Right kidney (tissue), 9 donors: Measurements from ENCODE around the gene GOLGA6C.
"Not testable (repeated sequence)": the region's sequence is repeated elsewhere in the genome, so short reads cannot be mapped to it uniquely, and the experiment has no call there.

ENCODE experiments used
- DNase-seq: peaks from one replicate; pipeline ENCODE4 v3.0.0-alpha.2; 2016
- long read RNA-seq, 8 donors: transcript quantifications; one replicate each; lab custom pipeline, GENCODE V29; 2026

GOLGA6C gene
- long read RNA-seq, donor 1, result 0 reads
- long read RNA-seq, donor 2, result 0 reads
- long read RNA-seq, donor 3, result 0 reads
- long read RNA-seq, donor 4, result 0 reads
- long read RNA-seq, donor 5, result 0 reads
- long read RNA-seq, donor 6, result 0 reads
- long read RNA-seq, donor 7, result 0 reads
- long read RNA-seq, donor 8, result 0 reads

DNA sequence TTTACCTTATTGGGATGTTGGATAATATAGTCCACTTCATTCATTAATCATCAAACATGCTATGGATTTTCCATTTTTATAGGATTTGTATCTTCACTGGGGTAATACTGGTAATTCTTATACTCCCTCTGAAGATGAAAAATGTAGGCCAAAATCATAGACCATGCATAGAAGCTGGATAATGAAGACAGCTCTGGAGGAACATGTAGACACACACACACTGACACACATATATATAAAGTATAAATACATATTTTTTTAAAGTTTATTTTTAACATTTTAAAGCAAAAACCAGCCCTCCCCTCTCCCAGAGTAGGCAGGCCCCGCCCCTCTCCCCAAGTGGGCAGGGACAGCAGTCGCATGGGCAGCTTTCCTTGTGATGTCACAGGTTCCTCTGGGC lies at the start of gene GOLGA6C:
GOLGA6C (plus strand) TSS at position 301 of the 400 bp plus-strand sequence. CDS start 265 bp downstream, outside the sequence.
- DNase-seq, result not testable (repeated sequence)

- DNase-seq, result no peak
Measured at GRCh38 chr15:75208501-75209288, 49.4 kb upstream of the GOLGA6C start.

- no peak for DNase-seq
Measured at GRCh38 chr15:75209289-75209676, 48.9 kb upstream of the GOLGA6C start.

DNA sequence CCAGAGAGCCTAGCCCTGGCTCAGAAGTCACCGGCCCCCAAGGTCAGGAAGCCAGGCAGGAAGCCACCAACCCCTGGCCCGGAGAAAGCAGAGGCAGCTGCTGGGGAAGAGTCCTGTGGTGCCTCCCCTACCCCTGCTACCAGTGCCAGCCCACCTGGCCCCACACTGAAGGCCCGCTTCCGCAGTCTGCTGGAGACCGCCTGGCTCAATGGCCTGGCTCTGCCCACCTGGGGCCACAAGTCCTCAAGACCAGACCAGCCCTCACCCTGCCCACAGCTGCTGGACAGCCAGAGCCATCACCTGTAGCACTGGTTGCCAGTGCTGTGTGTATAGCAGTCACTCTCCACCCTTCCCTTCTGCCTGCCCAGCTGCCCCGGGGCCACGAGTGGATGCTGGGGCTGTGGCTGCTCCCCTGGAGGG lies 47.3 kb upstream of the GOLGA6C start:
- no peak for DNase-seq

DNA sequence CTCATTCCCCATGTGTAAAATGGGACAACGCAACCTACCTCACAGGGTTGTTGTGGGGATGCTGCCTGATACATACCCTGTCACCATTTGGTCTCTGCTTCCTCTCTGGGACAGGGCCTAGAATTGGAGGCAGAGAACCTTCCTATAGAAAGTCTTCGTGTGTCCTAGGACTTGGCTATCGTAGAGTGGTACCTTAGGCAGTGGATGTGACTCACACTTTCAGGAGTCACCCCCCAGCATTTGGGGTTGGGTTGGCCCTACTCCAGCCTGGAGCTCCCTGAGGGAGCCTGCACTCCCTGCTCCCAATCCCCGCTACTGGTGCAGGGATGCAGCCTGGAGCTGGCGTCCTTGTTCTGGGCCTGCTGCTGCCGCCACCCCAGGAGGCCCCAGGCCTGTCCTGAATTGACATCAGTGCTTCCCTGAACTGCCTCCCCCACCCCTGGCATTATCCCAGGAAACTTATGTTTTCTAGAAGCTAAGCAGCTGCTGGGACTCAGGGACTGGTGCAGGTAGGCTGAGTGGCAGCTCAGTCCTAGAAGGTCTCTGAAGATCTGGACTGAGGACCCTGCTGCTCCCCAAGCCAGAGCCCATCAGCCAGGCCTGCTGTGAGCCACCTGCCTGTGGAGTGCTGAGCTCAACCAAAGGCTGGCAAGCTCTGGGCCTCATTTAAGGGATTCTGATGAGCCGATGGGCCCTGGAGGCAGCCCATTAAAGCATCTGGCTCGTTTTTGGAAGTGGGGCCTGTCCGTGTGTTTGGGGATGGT lies 46.5 kb upstream of the GOLGA6C start:
- no peak for DNase-seq

DNA sequence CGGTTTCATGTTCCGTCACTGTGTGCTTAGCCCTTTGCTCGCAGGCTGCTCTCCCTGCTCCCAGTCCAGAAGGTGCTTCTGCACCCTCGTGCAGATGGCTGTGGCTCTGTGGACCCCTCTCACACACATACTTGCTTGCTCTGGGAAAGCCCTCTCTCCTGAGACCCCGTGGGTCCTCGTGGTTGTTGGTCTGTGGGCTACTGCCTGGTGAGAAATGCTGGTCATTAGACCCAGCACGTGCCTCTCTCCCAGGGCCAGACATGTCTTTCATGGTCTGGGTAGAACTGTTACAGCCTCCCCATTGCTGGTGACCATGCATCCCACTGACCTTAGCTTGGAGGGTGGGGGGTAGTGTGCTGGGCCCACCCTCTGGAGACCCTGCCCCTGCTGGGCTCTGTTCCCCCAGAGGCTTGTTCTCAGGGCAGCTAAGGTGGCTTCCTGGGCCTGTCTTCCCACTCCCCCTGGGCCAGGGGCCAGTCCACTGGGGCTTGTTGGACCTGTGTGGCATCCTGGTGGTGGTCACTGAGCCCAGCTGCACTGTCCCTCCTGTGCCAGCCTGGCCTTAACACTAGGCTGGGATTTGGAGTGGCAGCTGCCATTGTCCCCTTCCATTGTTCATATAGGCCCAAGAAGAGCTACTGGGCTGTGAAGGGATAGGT lies 45.8 kb upstream of the GOLGA6C start:
- no peak for DNase-seq

- no peak for DNase-seq
Measured at GRCh38 chr15:75213212-75213767, 44.8 kb upstream of the GOLGA6C start.

DNA sequence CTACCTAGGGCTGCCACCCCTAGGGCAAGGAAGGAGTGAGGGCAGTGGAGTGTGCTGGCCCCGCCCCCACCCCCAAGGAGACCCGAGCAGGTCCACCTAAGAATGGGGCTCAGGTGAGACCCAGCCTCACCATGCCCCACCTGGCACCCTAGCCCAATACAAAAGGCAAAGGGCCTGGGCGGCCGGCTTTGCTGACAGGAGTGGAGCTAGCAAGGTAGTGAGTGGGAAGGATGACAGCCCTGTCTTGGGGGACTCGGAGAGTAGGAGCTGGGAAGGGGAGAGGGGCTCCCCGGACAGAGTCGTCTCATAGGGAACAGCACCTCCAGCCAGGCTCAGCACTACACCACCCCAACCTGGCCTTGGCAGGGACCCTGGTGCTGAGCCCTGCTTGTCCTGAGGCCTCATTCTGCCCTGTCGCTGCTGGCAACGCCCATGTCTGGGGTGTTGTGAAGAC lies 44.3 kb upstream of the GOLGA6C start:
- no peak for DNase-seq

DNA sequence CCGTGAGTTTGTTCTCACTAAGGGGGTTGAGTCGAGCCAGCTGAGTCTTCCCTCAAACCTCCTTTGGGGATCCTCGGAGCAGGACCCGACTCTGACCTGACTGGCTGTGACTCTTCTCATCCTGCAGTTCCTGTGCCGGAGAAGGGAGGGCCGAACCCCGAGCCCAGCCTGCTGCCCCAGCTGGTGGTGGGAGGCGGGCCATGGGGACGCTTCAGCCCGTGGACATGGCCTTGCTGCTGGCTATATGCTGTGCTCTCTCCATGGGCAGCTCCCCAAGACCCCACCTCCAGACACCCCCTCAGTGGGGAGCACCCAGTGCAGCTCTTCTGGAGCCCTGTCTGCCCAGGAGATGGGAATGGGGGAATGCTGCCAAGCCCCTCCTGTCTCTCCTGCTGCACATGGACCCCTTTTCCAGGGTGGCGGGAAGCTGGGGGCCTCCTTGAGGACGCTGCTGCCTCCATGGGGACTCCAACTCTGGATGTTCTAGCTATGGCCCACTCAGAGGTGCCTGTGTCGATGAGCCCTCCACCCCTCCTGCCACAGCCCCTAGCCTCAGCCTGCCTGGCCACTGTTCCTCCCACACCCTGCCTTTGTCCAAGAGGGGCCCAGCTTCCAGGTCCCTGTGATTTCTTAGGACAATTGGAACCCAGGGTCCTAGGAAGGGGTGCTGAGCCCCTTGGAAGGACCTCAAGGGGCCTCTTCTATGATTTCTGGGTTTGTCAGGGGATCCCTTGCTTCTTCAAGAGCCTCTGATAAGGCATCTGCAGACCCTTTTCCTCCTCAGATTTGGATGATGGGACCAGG lies 43.6 kb upstream of the GOLGA6C start:
- DNase-seq, result no peak

DNA sequence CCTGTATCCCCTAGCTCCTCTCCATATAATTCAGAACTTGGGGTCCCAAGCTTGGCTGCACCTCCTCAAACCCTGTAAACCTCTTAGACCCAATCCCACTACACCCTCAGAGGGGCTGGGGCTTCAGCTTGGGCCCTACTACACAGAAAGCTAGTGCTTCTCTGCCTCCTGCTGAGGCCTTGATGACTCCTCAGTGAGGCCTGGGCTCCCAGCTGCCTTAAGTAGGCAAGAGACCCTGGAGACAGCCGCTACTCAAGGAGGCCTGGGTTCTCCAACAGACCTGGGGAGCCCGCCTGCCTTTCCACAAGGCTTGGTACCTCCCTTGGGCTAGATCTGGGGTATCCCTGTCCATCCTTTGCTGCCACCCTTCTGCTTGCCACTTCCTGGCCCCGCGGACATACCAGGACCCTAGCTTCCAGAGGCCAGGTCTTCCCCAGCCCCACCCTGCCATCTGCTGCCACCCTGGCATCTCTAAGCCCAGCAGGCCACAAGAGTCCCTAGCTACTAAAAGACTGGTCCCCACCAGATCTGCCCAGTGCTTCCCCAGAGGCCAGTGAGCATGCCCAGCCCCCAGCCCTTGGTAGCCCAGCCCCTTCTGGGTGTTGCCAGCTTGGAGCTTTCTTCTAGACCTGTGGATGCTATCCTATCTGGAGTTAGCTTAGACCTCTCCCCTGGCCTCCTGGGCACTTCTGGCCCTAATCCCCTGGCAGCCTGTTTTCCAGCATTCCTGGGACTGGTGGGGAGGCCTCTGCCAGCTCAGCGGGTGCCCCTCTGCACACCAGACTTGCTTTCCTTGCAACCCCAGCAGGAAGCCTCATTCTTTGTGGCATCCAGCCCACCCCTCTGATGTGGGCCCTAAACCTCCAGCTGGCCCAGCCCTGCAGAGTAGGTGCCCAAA lies 42.8 kb upstream of the GOLGA6C start:
- DNase-seq, result no peak

DNA sequence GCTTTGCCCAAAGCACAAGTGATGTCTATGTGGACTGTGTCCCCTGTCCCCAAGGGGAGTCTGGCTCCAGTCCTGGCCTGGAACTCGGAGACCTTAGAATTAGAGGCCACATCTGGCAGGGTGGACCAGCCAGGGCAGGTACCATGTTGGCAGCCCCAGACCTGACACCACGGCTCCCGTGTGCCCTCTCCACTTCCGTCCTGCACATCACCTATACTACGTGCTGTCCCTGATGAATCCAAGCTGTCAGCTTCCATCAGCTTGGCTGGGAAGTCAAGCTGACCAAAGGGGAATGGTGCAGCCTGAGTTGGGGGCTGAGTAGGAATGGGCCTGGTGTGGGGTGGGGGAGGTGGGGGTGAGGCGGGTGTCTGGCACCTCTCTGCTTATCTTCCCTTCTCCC lies 41.1 kb upstream of the GOLGA6C start:
- no peak for DNase-seq

- DNase-seq, result not testable (repeated sequence)
Measured at GRCh38 chr15:75217574-75217973, 40.6 kb upstream of the GOLGA6C start.

DNA sequence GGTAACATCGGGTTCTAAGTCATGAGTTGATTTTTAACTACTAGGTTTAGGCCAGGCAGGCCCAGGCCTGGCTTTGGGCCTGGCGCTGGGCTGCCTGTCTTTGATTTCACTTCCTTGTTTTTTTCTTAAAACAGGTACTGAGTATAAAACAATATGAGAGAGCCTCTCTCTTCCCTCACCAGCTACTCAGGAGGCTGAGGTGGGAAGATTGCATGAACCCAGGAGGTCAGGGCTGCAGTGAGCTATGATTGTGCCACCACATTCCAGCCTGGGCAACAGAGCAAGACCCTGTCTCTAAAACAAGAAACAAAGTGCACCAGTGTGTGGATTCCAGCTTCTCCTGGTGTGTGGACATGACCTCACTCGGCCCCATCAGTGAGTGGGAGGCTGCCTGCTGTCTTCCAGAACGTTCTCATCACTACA lies 38.6 kb upstream of the GOLGA6C start:
- not testable (repeated sequence) for DNase-seq

- no peak for DNase-seq
Measured at GRCh38 chr15:75223688-75224087, 34.4 kb upstream of the GOLGA6C start.

GRCh38 chr15:75224281-75224680 lies 33.9 kb upstream of the GOLGA6C start:
- DNase-seq, result no peak

GRCh38 chr15:75225102-75225836 lies 32.9 kb upstream of the GOLGA6C start:
- DNase-seq, result not testable (repeated sequence)

DNA sequence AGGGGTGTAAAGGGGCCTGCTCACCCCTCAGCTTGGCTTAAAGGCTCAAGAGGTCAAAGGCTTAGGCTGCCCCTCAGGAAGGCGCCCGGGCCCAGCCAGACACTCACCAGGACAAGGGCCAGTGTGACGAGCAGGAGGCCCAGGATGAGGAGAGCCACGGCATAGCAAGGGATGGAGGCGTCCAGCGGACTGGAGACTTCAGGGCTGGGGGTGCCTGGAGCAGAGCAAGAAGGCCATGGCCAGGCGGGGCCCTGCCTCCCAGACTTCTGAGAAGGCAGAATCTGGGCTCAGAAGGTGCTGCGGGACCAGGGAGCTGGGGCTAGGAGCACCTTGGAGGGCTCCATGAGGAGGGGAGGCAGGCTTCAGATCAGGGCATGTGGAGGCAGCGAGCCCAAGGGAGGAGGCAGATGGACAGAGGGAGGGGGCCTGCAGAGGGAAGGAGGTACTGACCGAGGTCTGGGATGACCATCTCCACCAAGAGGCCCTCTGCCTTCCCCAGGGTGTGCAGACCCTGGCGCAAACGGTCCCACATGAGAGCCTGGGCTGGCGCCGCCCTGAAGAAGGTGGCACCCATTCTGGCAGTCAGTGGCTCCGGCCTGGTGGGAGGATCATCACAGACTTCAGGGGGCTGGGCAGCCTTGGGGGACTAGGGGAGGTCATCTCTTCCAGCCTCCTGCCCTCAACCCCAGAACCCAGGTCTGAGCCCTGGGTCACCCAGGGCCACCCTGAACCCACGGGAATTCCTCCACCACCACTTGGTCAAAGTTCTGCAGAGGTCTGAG lies 32.0 kb upstream of the GOLGA6C start:
- DNase-seq, result no peak

- DNase-seq, result not testable (repeated sequence)
Measured at GRCh38 chr15:75227112-75227511, 31.0 kb upstream of the GOLGA6C start.
